ENCODE results near the gene CD200R1.

CD200R1 gene

GRCh38 chr3:112884678-112885290, 90.1 kb downstream of the CD200R1 start:
- DNase-seq, result no peak

GRCh38 chr3:112881891-112882290, 93.0 kb downstream of the CD200R1 start:
- no peak for DNase-seq

- DNase-seq, result no peak
Observed at GRCh38 chr3:112875561-112875960, 99.3 kb downstream of the CD200R1 start.

DNA sequence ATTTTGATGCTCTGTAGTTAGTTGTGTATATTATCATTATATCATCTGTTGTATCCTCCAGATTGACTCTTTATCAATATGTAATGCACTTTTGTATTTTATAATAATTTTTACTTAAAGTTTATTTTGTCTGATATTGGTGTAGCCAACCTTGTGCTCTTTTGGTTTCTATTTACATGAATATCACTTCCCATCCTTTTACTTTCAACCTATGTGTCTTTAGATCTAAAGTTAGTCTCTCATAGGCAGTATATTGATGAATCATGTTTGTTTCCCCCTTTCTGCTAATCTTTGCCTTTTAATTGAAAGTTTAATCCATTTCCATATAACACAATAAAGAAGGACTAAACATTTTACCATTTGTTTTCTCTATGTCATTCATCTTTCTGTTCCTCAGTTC, 100.2 kb downstream of the CD200R1 start:
- DNase-seq, result no peak

GRCh38 chr3:112873632-112874031, 101.3 kb downstream of the CD200R1 start:
- no peak for DNase-seq

DNA sequence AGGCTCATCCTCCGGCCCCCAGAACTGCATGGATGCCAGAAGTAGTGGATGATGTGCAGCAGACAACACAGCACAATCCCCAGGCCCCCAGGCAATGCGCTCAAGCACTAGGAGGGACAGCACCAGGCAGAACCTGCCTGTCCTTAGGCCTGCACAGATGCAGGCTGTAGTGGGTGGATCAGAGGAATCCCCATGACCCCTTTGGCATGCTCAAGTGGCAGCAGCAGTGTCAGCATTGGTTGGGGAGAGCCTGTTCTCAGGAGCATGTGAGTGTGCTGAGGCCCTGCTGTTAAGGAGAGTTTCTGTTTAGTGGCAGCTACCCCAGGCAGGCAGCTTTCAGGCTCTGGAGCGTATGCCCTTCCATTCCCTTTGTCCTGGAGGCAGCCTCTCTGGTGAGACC, 103.2 kb downstream of the CD200R1 start:
- DNase-seq, result no peak

Data from NCI-H748 treated with DMSO at 0.1 percent for 48 hours (cell line).